Osteoblast (primary cell): ENCODE data around the gene KLRF1. TPM values are rescaled to one million over a fixed set of nuclear protein-coding genes. Genes with fewer than 3 reads are reported as not detected.

Experiments used
- DNase-seq: peaks from one replicate; pipeline ENCODE4 v3.0.0; 2011; ENCODE audit warnings: low spot score, mixed read lengths; ENCODE audit not compliant: insufficient read length; ENCODE audit errors: missing footprints
- H2AFZ ChIP-seq: 2 replicates; pipeline ENCODE4 v1.6.0; 2011; ENCODE audit warnings: mild to moderate bottlenecking, low read length
- H3K27ac ChIP-seq: 2 replicates; pipeline ENCODE4 v1.5.1; 2011; ENCODE audit warnings: mild to moderate bottlenecking, low read depth, low read length, moderate library complexity
- H3K27me3 ChIP-seq: 2 replicates; pipeline ENCODE4 v1.6.0; 2012; ENCODE audit warnings: mild to moderate bottlenecking, control low read depth, inconsistent platforms, low read length, moderate library complexity; ENCODE audit not compliant: insufficient read depth
- H3K36me3 ChIP-seq: 2 replicates; pipeline ENCODE4 v1.5.1; 2011; ENCODE audit warnings: mild to moderate bottlenecking, low read length, control low read depth, moderate library complexity; ENCODE audit not compliant: insufficient read depth
- H3K4me1 ChIP-seq: 2 replicates; pipeline ENCODE4 v1.5.1; 2011; ENCODE audit warnings: mild to moderate bottlenecking, low read length, control low read depth, moderate library complexity; ENCODE audit not compliant: insufficient read depth
- H3K4me2 ChIP-seq: 2 replicates; pipeline ENCODE4 v1.6.0; 2011; ENCODE audit warnings: mild to moderate bottlenecking, low read length; ENCODE audit not compliant: insufficient read depth
- H3K4me3 ChIP-seq: fragments of 200-600 bp; sonication (generic); 3 replicates; pipeline ENCODE4 v1.5.1; 2012; ENCODE audit warnings: mild to moderate bottlenecking, low read length, inconsistent platforms; ENCODE audit not compliant: insufficient read depth
- H3K79me2 ChIP-seq: 2 replicates; pipeline ENCODE4 v1.6.0; 2012; ENCODE audit warnings: mild to moderate bottlenecking, low read length, control low read depth, inconsistent platforms; ENCODE audit not compliant: insufficient read depth
- H3K9me3 ChIP-seq: 2 replicates; pipeline ENCODE4 v1.5.1; 2011; ENCODE audit warnings: low read depth, low read length, control low read depth
- H4K20me1 ChIP-seq: 2 replicates; pipeline ENCODE4 v1.6.0; 2012; ENCODE audit warnings: mild to moderate bottlenecking, low read length, control low read depth; ENCODE audit not compliant: insufficient read depth
- total RNA-seq: library from RNA; depleted of rRNA; stranded (reverse); fragments of >200 nt; gene quantifications from 2 replicates; pipeline ENCODE4 v1.2.3, GENCODE V29; 2012
- TF ChIP-seq, protein P1 (sequence below): IDR thresholded peaks from 2 replicates; pipeline ENCODE4 v1.5.1; 2011; ENCODE audit warnings: mild to moderate bottlenecking, low read depth, low read length, moderate library complexity; ENCODE audit errors: extremely low read depth

Gene KLRF1
- total RNA-seq, 1 donor: not detected

DNA sequence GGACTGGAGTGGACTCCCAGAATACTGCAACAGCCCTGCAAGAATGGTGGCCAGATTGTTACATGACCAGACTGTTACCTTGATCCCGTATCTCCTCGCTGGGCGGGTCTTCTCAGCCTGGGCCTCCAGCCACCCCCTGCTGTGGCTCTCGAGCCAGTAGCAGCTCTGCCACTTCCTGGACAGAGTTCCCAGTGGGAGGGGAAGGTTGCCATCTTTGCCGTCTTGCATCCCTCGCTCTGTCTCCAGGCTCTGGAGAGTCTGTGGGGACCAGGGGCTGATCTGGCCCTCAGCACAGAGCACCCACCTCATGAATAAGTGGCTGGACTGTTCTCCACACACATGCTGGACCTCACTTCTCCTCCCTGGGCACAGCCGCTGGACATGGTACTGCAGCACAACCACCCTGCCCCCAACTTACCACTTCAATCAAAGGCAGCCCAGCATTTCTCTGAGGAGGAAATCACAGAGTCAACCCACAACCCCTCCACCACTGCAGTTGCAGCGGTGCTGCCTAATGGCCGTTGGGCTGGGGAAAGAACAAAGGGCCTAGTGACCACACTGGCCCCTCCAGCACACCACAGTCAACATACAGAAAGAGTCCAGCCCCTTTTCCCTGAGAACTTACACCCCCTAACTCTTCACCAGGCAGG, 6.9 kb upstream of the KLRF1 start:
- Histone ChIP-seq H3K27ac (no peak overlapping the region), H3K4me1 (no peaks in the 10 kb centered on the region)

GRCh38 chr12:9829483-9829882, 2.2 kb downstream of the KLRF1 start:
- H3K4me3 ChIP-seq: no peak overlapping the region
- peaks cover 2% of the 10 kb centered on the region for H3K27me3 ChIP-seq
- no peak overlapping the region for H3K4me2 ChIP-seq
- H3K27ac ChIP-seq: no peak overlapping the region
- no peak overlapping the region for H2AFZ ChIP-seq
- no peaks in the 10 kb centered on the region for H4K20me1 ChIP-seq
- DNase-seq: no peak
- no peaks in the 10 kb centered on the region for H3K4me1 ChIP-seq
- no peaks in the 10 kb centered on the region for H3K9me3 ChIP-seq
- H3K36me3 ChIP-seq: no peaks in the 10 kb centered on the region
- TF ChIP-seq, protein P1, sequence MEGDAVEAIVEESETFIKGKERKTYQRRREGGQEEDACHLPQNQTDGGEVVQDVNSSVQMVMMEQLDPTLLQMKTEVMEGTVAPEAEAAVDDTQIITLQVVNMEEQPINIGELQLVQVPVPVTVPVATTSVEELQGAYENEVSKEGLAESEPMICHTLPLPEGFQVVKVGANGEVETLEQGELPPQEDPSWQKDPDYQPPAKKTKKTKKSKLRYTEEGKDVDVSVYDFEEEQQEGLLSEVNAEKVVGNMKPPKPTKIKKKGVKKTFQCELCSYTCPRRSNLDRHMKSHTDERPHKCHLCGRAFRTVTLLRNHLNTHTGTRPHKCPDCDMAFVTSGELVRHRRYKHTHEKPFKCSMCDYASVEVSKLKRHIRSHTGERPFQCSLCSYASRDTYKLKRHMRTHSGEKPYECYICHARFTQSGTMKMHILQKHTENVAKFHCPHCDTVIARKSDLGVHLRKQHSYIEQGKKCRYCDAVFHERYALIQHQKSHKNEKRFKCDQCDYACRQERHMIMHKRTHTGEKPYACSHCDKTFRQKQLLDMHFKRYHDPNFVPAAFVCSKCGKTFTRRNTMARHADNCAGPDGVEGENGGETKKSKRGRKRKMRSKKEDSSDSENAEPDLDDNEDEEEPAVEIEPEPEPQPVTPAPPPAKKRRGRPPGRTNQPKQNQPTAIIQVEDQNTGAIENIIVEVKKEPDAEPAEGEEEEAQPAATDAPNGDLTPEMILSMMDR: no peak
- H3K79me2 ChIP-seq: no peaks in the 10 kb centered on the region

More for the DNA sequence above, 6.9 kb upstream of the KLRF1 start:
- Histone ChIP-seq H3K36me3 (no peaks in the 10 kb centered on the region), H3K4me3 (no peak overlapping the region), H3K79me2 (no peaks in the 10 kb centered on the region), H3K4me2 (no peak overlapping the region), H3K27me3 (no peaks in the 10 kb centered on the region), H2AFZ (no peak overlapping the region), H3K9me3 (no peaks in the 10 kb centered on the region), H4K20me1 (no peaks in the 10 kb centered on the region)
- no peak for DNase-seq
- TF ChIP-seq, protein P1: no peak

GRCh38 chr12:9829982-9830381, 2.7 kb downstream of the KLRF1 start:
- Histone ChIP-seq H3K4me1 (no peaks in the 10 kb centered on the region), H3K4me2 (no peak overlapping the region), H4K20me1 (no peaks in the 10 kb centered on the region), H3K4me3 (no peak overlapping the region), H2AFZ (no peak overlapping the region), H3K79me2 (no peaks in the 10 kb centered on the region), H3K27me3 (peaks cover 2% of the 10 kb centered on the region), H3K27ac (no peak overlapping the region), H3K9me3 (no peaks in the 10 kb centered on the region), H3K36me3 (no peaks in the 10 kb centered on the region)
- TF ChIP-seq, protein P1: no peak
- no peak for DNase-seq

DNA sequence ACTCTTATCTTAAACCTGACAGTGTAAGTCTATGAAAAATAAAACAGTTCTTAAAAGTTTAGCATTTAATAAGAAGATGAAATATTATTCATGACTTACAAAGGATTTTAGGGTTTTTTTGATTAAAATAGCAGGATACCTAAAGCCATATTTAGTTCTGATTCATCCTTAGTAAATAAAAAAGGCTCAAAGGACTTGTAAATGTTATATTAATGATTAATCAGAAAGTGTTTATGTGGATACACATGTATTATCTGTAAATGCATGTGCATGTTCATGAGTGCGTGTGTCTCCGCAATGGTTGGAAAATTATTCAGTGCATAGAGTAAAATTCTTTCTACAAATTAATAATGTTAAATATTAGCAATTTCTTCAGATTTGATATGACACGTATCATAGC, 4.4 kb downstream of the KLRF1 start:
- peaks cover 2% of the 10 kb centered on the region for H3K27me3 ChIP-seq
- H3K4me2 ChIP-seq: no peak overlapping the region
- H4K20me1 ChIP-seq: no peaks in the 10 kb centered on the region
- H3K9me3 ChIP-seq: no peaks in the 10 kb centered on the region
- TF ChIP-seq, protein P1: no peak
- H3K27ac ChIP-seq: no peak overlapping the region
- H3K4me1 ChIP-seq: no peaks in the 10 kb centered on the region
- H2AFZ ChIP-seq: no peak overlapping the region
- no peak overlapping the region for H3K4me3 ChIP-seq
- no peaks in the 10 kb centered on the region for H3K79me2 ChIP-seq
- no peak for DNase-seq
- H3K36me3 ChIP-seq: no peaks in the 10 kb centered on the region
